PFSK-1 (cell line): Measurements from ENCODE around the gene ANAPC2.
A peak's percentile ranks its signal among the peaks of the same experiment; 100 is the strongest.

Experiments
- FOXP2 ChIP-seq: optimal IDR thresholded peaks from 2 replicates; pipeline ENCODE3; 2011; ENCODE audit warnings: borderline replicate concordance, control low read depth, inconsistent platforms; ENCODE audit not compliant: insufficient read depth; ENCODE audit errors: extremely low read length, extremely low read depth
- POLR2AphosphoS5 ChIP-seq: IDR thresholded peaks from 2 replicates; pipeline ENCODE4 v1.6.1; 2012; ENCODE audit warnings: low read depth, mild to moderate bottlenecking, control low read depth, low read length, moderate library complexity
- REST ChIP-seq, 2 experiments: IDR thresholded peaks; 2 replicates each; pipeline versions ENCODE4 v1.6.1 to v1.8.0; 2011 to 2012; ENCODE audit warnings: low read depth in 2 of 2, low read length in 2 of 2, control low read depth in 1 of 2, inconsistent platforms in 1 of 2, mild to moderate bottlenecking in 1 of 2, moderate library complexity in 1 of 2; ENCODE audit not compliant: insufficient read depth in 1 of 2
- SIN3A ChIP-seq: IDR thresholded peaks from 2 replicates; pipeline ENCODE4 v1.6.1; 2012; ENCODE audit warnings: mild to moderate bottlenecking, low read length, moderate library complexity, borderline replicate concordance; ENCODE audit not compliant: insufficient read depth
- TAF1 ChIP-seq: IDR thresholded peaks from 2 replicates; pipeline ENCODE4 v1.6.1; 2012; ENCODE audit warnings: low read length, control low read depth, borderline replicate concordance; ENCODE audit not compliant: insufficient read depth

The ANAPC2 gene

GRCh38 chr9:137205126-137206069 is 17.0 kb upstream of the ANAPC2 start, which contains the start of the genes NDOR1 and TMEM203:
NDOR1 (plus strand) TSS chr9:137205700; CDS start chr9:137205778, 78 bp downstream.
TMEM203 (minus strand) TSS chr9:137205648; CDS start chr9:137205414, 234 bp downstream.
- TF ChIP-seq SIN3A (peak; percentile 74; the same call in 1 of the 2 replicates), FOXP2 (no peak), REST (IDR thresholded peaks at IDR 0.05; ENCODE audit: insufficient read depth in 1 of 2, low read depth in 2 of 2, low read length in 2 of 2) (peak in 1 of 2 experiments; percentile 46; a peak in 1 of 4 replicates), TAF1 (peak; percentile 82; the same call in 1 of the 2 replicates), POLR2AphosphoS5 (peak; percentile 76; the same call in 1 of the 2 replicates)

GRCh38 chr9:137204731-137205125 is 16.4 kb upstream of the ANAPC2 start:
- TF ChIP-seq POLR2AphosphoS5 = no peak
- TF ChIP-seq REST (IDR thresholded peaks at IDR 0.05; ENCODE audit: insufficient read depth in 1 of 2, low read depth in 2 of 2, low read length in 2 of 2) = no peak
- TF ChIP-seq SIN3A = no peak
- TF ChIP-seq TAF1 = no peak
- TF ChIP-seq FOXP2 = no peak

GRCh38 chr9:137202966-137203365 is 14.6 kb upstream of the ANAPC2 start:
- TF ChIP-seq FOXP2 (no peak), TAF1 (no peak), REST (IDR thresholded peaks at IDR 0.05; ENCODE audit: insufficient read depth in 1 of 2, low read depth in 2 of 2, low read length in 2 of 2) (no peak), POLR2AphosphoS5 (no peak), SIN3A (no peak)

GRCh38 chr9:137201205-137201868 is 13.0 kb upstream of the ANAPC2 start:
- no peak for TF ChIP-seq SIN3A
- no peak for TF ChIP-seq REST (IDR thresholded peaks at IDR 0.05; ENCODE audit: insufficient read depth in 1 of 2, low read depth in 2 of 2, low read length in 2 of 2)
- no peak for TF ChIP-seq TAF1
- no peak for TF ChIP-seq POLR2AphosphoS5
- no peak for TF ChIP-seq FOXP2
